ENCODE data around the gene ALOXE3. TPM values are rescaled to one million over a fixed set of nuclear protein-coding genes. Genes with fewer than 3 reads are reported as not detected.

Gene ALOXE3
- total RNA-seq, 1 experiment from 2014 or later = 0.13 TPM

- WGBS (ENCODE audit: extremely low coverage, insufficient read length, low lambda C conversion rate) = no CpG with 5 or more reads among the region's 11 CpGs
- no peaks in the 10 kb centered on the region for H3K9me3 ChIP-seq (ENCODE audit: control insufficient read depth, low read depth, low read length)
- no peak for TF ChIP-seq CTCF (conservative IDR thresholded peaks at IDR 0.05)
- Mint-ChIP-seq H3K4me3 (no peak overlapping the region; a peak in 2 of 5 replicates), H3K9me3 (no peaks in the 10 kb centered on the region), H3K27ac (peak overlapping the region; percentile 78 to 99 (median 99); a peak in 6 of 7 replicates), H3K4me1 (peaks cover 21 to 27% of the 10 kb centered on the region in 2 experiments), H3K27me3 (ENCODE audit: low read depth) (peaks cover 3% of the 10 kb centered on the region), H3K36me3 (ENCODE audit: insufficient read depth in 1 of 3, low read depth in 3 of 3) (peaks cover under 1 to 8% (median 5%) of the 10 kb centered on the region in 3 experiments)
- H3K79me2 ChIP-seq (ENCODE audit: insufficient read depth, low read length) = no peaks in the 10 kb centered on the region
- H3K4me1 ChIP-seq (ENCODE audit: insufficient read depth, low read length) = peaks cover 5% of the 10 kb centered on the region
- H3K9ac ChIP-seq (ENCODE audit: extremely low read depth, insufficient read length, low read length) = peak overlapping the region; percentile 20
- no peak overlapping the region for H2BK15ac ChIP-seq (ENCODE audit: low read depth, low read length)
- H2BK120ac ChIP-seq (ENCODE audit: low read depth, low read length, poor library complexity, severe bottlenecking) = no peak overlapping the region
- no peak overlapping the region for H2AFZ ChIP-seq (ENCODE audit: low read length)
- no peak overlapping the region; the same call in 1 of the 2 replicates for H3K4ac ChIP-seq (ENCODE audit: low read depth, low read length)
- H3T11ph ChIP-seq (ENCODE audit: low read length) = no peak overlapping the region
- peaks cover 21% of the 10 kb centered on the region for H3K23me2 ChIP-seq (ENCODE audit: insufficient read length, low read depth, low read length, poor library complexity, severe bottlenecking)
- no peak overlapping the region for H4K91ac ChIP-seq (ENCODE audit: insufficient read length, low read depth, low read length)
- H3K4me2 ChIP-seq (ENCODE audit: insufficient read depth, insufficient read length, low read length) = peak overlapping the region; percentile 59
- peaks cover 2% of the 10 kb centered on the region for H3K79me1 ChIP-seq (ENCODE audit: insufficient read depth, low read depth, low read length, poor library complexity, severe bottlenecking)
- no peaks in the 10 kb centered on the region for H4K20me1 ChIP-seq (ENCODE audit: control insufficient read depth, insufficient read depth, insufficient read length)
- no peak for DNase-seq
- H4K8ac ChIP-seq (replicated peaks; ENCODE audit: insufficient read length, low read depth, low read length) = no peak overlapping the region
- peak overlapping the region; percentile 69; the same call in 1 of the 2 replicates for H3K14ac ChIP-seq (ENCODE audit: insufficient read depth, low read length)
- no peak overlapping the region for H3K27ac ChIP-seq (ENCODE audit: insufficient read length, low read depth, low read length)
- no peak overlapping the region for H2BK12ac ChIP-seq (ENCODE audit: insufficient read length, low read depth, low read length)
- peak overlapping the region; percentile 69 for H3K18ac ChIP-seq (ENCODE audit: insufficient read length, low read depth, low read length)
- H2BK20ac ChIP-seq (ENCODE audit: low read depth, low read length, poor library complexity, severe bottlenecking) = no peak overlapping the region
- H3K27me3 ChIP-seq (ENCODE audit: insufficient read depth, low read length) = no peaks in the 10 kb centered on the region
- H3K23ac ChIP-seq (ENCODE audit: insufficient read length, low read depth, low read length) = no peak overlapping the region
- H4K5ac ChIP-seq (ENCODE audit: insufficient read length, low read depth, low read length) = no peak overlapping the region
- no peak overlapping the region for H3K56ac ChIP-seq (ENCODE audit: insufficient read length, low read depth, low read length)
- H2AK5ac ChIP-seq (ENCODE audit: insufficient read length, low read length) = no peak overlapping the region
- no peak overlapping the region for H2BK5ac ChIP-seq (ENCODE audit: insufficient read length, low read length)
Observed at GRCh38 chr17:8154608-8155155, 36.4 kb upstream of the ALOXE3 start.

Data from H9 (cell line).